Lower leg skin (tissue), 3 donors: Measurements from ENCODE around the gene CDH26.

Experiments
- CTCF ChIP-seq, 3 donors: fragments of 450-650 bp; IDR thresholded peaks; one replicate each; pipeline ENCODE4 v1.5.1; 2016; ENCODE audit warnings: antibody characterized with exemption in 3 of 3, mild to moderate bottlenecking in 3 of 3, moderate library complexity in 2 of 3
- POLR2A ChIP-seq, 2 donors: fragments of 450-650 bp; IDR thresholded peaks; one replicate each; pipeline ENCODE4 v1.6.1; 2016 to 2017; ENCODE audit warnings: antibody characterized with exemption in 2 of 2, mild to moderate bottlenecking in 1 of 2, moderate library complexity in 1 of 2

- TF ChIP-seq CTCF (IDR thresholded peaks at IDR 0.05) (no peak), POLR2A (IDR thresholded peaks at IDR 0.05) (no peak)
Observed at GRCh38 chr20:60043435-60043834, 85.2 kb downstream of the CDH26 start.
